Endothelial cell of umbilical vein (primary cell): ENCODE measurements around the gene CSK. TPM values are rescaled to one million over a fixed set of nuclear protein-coding genes. Genes with fewer than 3 reads are reported as not detected.

ENCODE experiments used
- BruUV-seq: library from RNA; stranded (reverse); fragments of 400-500 nt; replicated peaks from 2 replicates; lab custom pipeline; 2021; lab: Mats Ljungman, UMichigan
- CTCF ChIA-PET: fragments of 300-600, 350-600 bp; sonication (Branson Sonifier 250); formaldehyde crosslinking; loops from one replicate; lab custom pipeline; 2021; ENCODE audit warnings: antibody characterized with exemption, inconsistent platforms; lab: Charles Lee
- POLR2A ChIA-PET: fragments of 300-600, 350-600 bp; sonication (Branson Sonifier 250); formaldehyde crosslinking; loops from one replicate; lab custom pipeline; 2021; ENCODE audit warnings: antibody characterized with exemption, inconsistent platforms; lab: Charles Lee
- DNase-seq: peaks from one replicate; pipeline ENCODE4 v3.0.0-alpha.2; 2011; ENCODE audit warnings: low read depth, low spot score
- FAIRE-seq: peaks from 2 replicates; lab custom pipeline; 2011; peaks lifted over from hg19 to GRCh38; lab: Jason Lieb, UNC
- H2AFZ ChIP-seq: 2 replicates; pipeline ENCODE4 v1.6.0; 2012; ENCODE audit warnings: low read depth, low read length, control low read depth, inconsistent platforms
- H3K27ac ChIP-seq: 2 replicates; pipeline ENCODE4 v1.5.1; 2011; ENCODE audit warnings: low read depth, mild to moderate bottlenecking, control low read depth, low read length, moderate library complexity; ENCODE audit not compliant: insufficient read depth
- H3K27me3 ChIP-seq, 2 experiments: 2 replicates each; pipeline versions ENCODE4 v1.6.0 to v1.6.1; 2011; ENCODE audit warnings: low read length in 2 of 2, mixed read lengths in 1 of 2; ENCODE audit not compliant: control insufficient read depth in 2 of 2, insufficient read depth in 2 of 2
- H3K36me3 ChIP-seq, 2 experiments: 2 replicates in 1 of 2; 3 replicates in 1 of 2; pipeline ENCODE4 v1.5.1; 2011; ENCODE audit warnings: low read length in 2 of 2, mild to moderate bottlenecking in 1 of 2, moderate library complexity in 1 of 2; ENCODE audit not compliant: control insufficient read depth in 2 of 2, insufficient read depth in 2 of 2; ENCODE audit errors: extremely low read depth in 1 of 2
- H3K4me1 ChIP-seq: 3 replicates; pipeline ENCODE4 v1.5.1; 2011; ENCODE audit warnings: mild to moderate bottlenecking, low read length; ENCODE audit not compliant: control insufficient read depth, insufficient read depth; ENCODE audit errors: extremely low read depth
- H3K4me2 ChIP-seq: 2 replicates; pipeline ENCODE4 v1.6.1; 2011; ENCODE audit warnings: low read length, control low read depth, mixed read lengths; ENCODE audit not compliant: insufficient read depth
- H3K4me3 ChIP-seq, 3 experiments: fragments of 200-600 bp in 1 of 3; sonication (generic), shearing (Covaris generic) in 1 of 3; replicated peaks in 1 of 3; 2 replicates each; pipeline ENCODE4 v1.5.1; 2011 to 2016; ENCODE audit warnings: control low read depth in 3 of 3, low read length in 3 of 3, mild to moderate bottlenecking in 2 of 3, inconsistent platforms in 1 of 3, low read depth in 1 of 3, moderate library complexity in 1 of 3; ENCODE audit not compliant: insufficient read depth in 1 of 3
- H3K79me2 ChIP-seq: 2 replicates; pipeline ENCODE4 v1.6.0; 2012; ENCODE audit warnings: low read length, inconsistent platforms; ENCODE audit not compliant: control insufficient read depth, insufficient read depth
- H3K9ac ChIP-seq: replicated peaks from 2 replicates; pipeline ENCODE3; 2011; ENCODE audit warnings: low read length, control low read depth; ENCODE audit not compliant: insufficient read depth; ENCODE audit errors: extremely low read depth
- H3K9me1 ChIP-seq: replicated peaks from 3 replicates; pipeline ENCODE4 v1.6.0; 2011; ENCODE audit warnings: mild to moderate bottlenecking, low read length; ENCODE audit not compliant: control insufficient read depth, insufficient read depth; ENCODE audit errors: extremely low read depth
- H3K9me3 ChIP-seq: replicated peaks from 2 replicates; pipeline ENCODE4 v1.5.1; 2012; ENCODE audit warnings: low read length, inconsistent platforms; ENCODE audit not compliant: control insufficient read depth, insufficient read depth
- H4K20me1 ChIP-seq: replicated peaks from 2 replicates; pipeline ENCODE3; 2011; ENCODE audit warnings: mild to moderate bottlenecking, low read length; ENCODE audit not compliant: control insufficient read depth, insufficient read depth; ENCODE audit errors: extremely low read depth
- EZH2 ChIP-seq: IDR thresholded peaks from 2 replicates; pipeline ENCODE4 v1.6.1; 2012; ENCODE audit warnings: borderline replicate concordance, low read depth, mild to moderate bottlenecking, moderate library complexity, low read length, inconsistent platforms; ENCODE audit not compliant: severe bottlenecking
- FOS ChIP-seq: IDR thresholded peaks from 2 replicates; pipeline ENCODE4 v1.6.1; 2011; ENCODE audit warnings: mild to moderate bottlenecking, low read length, moderate library complexity, borderline replicate concordance; ENCODE audit not compliant: insufficient read depth
- GATA2 ChIP-seq: IDR thresholded peaks from 2 replicates; pipeline ENCODE4 v1.7.0; 2011; ENCODE audit warnings: low read depth, mild to moderate bottlenecking, moderate library complexity, mixed read lengths, low read length; ENCODE audit not compliant: insufficient read length, insufficient read depth
- JUN ChIP-seq: IDR thresholded peaks from 2 replicates; pipeline ENCODE4 v1.6.1; 2011; ENCODE audit warnings: borderline replicate concordance, low read depth; ENCODE audit not compliant: insufficient read length, insufficient read depth
- MYC ChIP-seq: IDR thresholded peaks from one replicate; pipeline ENCODE4 v1.6.1; 2011; ENCODE audit warnings: mild to moderate bottlenecking, low read depth, low read length
- POLR2A ChIP-seq: IDR thresholded peaks from 2 replicates; pipeline ENCODE4 v1.6.1; 2012; ENCODE audit warnings: low read depth, mild to moderate bottlenecking, control low read depth, low read length
- POLR2AphosphoS5 ChIP-seq: IDR thresholded peaks from 2 replicates; pipeline ENCODE4 v1.6.1; 2012; ENCODE audit warnings: low read depth, mild to moderate bottlenecking, control low read depth, low read length, moderate library complexity; ENCODE audit not compliant: insufficient read depth
- dilution Hi-C: fragments of 300-500 bp; cut with MboI; formaldehyde crosslinking; loops from one replicate; pipeline ENCODE4 v1.15.0; 2019; ENCODE audit warnings: low sequenced_read_pairs; ENCODE audit not compliant: extremely low pct_ligation_motif_present
- intact Hi-C: fragments of 100-400 bp; cut with micrococcal nuclease; formaldehyde crosslinking; loops from one replicate; pipeline ENCODE4 v1.10.0; 2022
- polyA plus RNA-seq, 4 experiments: library from polyadenylated mRNA; depleted of rRNA in 3 of 4; stranded (reverse) in 3 of 4; unstranded in 1 of 4; fragments of >200 nt; gene quantifications; 2 replicates each; pipeline versions ENCODE4 v1.2.1 to v1.2.3, GENCODE V29; 2011 to 2012; ENCODE audit warnings: missing spikeins in 1 of 4
- total RNA-seq: library from RNA; stranded (reverse); gene quantifications from 2 replicates; pipeline ENCODE4 v1.2.3, GENCODE V29; 2021
- TF ChIP-seq, protein P1 (sequence below), 2 donors: IDR thresholded peaks; 1 replicate in 1 of 2; 2 replicates in 1 of 2; pipeline ENCODE4 v1.5.1; 2011; ENCODE audit warnings: low read length in 2 of 2, mild to moderate bottlenecking in 2 of 2, moderate library complexity in 2 of 2, control low read depth in 1 of 2, inconsistent platforms in 1 of 2, low read depth in 1 of 2; ENCODE audit not compliant: insufficient read depth in 1 of 2; ENCODE audit errors: extremely low read depth in 1 of 2
- TF ChIP-seq, protein P2 (sequence below): IDR thresholded peaks from 2 replicates; pipeline ENCODE4 v1.6.1; 2011; ENCODE audit not compliant: insufficient read depth, insufficient read length

The CSK gene
- total and polyA plus RNA-seq, 2 donors (not counting 3 experiments of a cell fraction or from before 2014, with no cell fraction given) = 41.2 to 104 TPM

DNA sequence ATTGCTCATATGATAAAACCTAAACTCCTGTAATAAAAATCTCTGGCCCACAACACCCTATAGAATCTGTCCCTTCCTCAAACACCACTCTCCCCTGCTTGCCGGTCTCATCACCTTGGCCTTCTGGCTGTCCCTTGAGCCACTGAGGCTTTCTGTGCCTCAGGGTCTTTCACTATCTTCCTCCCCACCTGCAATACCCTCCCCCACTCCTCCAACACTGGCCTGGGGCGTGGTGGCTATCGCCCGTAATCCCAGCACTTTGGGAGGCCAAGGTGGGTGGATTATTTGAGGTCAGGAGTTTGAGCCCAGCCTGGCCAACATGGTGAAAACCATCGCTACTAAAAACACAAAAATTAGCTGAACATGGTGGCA lies 3.3 kb upstream of the CSK start:
- DNase-seq (no peak), FAIRE-seq (no peak)
- no peak for TF ChIP-seq JUN
- no peak for TF ChIP-seq POLR2AphosphoS5
- no peak for TF ChIP-seq EZH2
- TF ChIP-seq GATA2 = no peak
- TF ChIP-seq, protein P1, sequence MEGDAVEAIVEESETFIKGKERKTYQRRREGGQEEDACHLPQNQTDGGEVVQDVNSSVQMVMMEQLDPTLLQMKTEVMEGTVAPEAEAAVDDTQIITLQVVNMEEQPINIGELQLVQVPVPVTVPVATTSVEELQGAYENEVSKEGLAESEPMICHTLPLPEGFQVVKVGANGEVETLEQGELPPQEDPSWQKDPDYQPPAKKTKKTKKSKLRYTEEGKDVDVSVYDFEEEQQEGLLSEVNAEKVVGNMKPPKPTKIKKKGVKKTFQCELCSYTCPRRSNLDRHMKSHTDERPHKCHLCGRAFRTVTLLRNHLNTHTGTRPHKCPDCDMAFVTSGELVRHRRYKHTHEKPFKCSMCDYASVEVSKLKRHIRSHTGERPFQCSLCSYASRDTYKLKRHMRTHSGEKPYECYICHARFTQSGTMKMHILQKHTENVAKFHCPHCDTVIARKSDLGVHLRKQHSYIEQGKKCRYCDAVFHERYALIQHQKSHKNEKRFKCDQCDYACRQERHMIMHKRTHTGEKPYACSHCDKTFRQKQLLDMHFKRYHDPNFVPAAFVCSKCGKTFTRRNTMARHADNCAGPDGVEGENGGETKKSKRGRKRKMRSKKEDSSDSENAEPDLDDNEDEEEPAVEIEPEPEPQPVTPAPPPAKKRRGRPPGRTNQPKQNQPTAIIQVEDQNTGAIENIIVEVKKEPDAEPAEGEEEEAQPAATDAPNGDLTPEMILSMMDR (IDR thresholded peaks at IDR 0.05; ENCODE audit: extremely low read depth in 1 of 2, insufficient read depth in 1 of 2, low read depth in 1 of 2, low read length in 2 of 2) = no peak
- TF ChIP-seq, protein P2, sequence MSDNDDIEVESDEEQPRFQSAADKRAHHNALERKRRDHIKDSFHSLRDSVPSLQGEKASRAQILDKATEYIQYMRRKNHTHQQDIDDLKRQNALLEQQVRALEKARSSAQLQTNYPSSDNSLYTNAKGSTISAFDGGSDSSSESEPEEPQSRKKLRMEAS = no peak
- no peak for TF ChIP-seq MYC
- TF ChIP-seq POLR2A = no peak
- no peak for TF ChIP-seq FOS
- POLR2A ChIA-PET = interaction anchor here (0.7 kb wide), 1 partner anchor 62 kb away, joined by 4 read pairs; no protein-coding TSS in a partner anchor
- no peaks in the 10 kb centered on the region for H4K20me1 ChIP-seq
- no peak overlapping the region for H3K9ac ChIP-seq
- H3K27ac ChIP-seq = no peak overlapping the region
- intact Hi-C loops = loop anchor here (10.0 kb wide), 1 partner anchor 426 kb away; the partner anchor contains the start of gene C15orf39
- CTCF ChIA-PET = interaction anchor here (0.9 to 8.3 kb wide), 6 partner anchors 9 to 172 kb away, joined by 3 to 98 read pairs (median 9); no protein-coding TSS in a partner anchor
- H3K9me3 ChIP-seq = no peaks in the 10 kb centered on the region
- H3K4me1 ChIP-seq = peaks cover 34% of the 10 kb centered on the region
- H3K27me3 ChIP-seq = no peaks in the 10 kb centered on the region
- H3K36me3 ChIP-seq = no peaks in the 10 kb centered on the region
- H3K4me3 ChIP-seq = no peak overlapping the region
- dilution Hi-C loops = no loop called here
- no TSS peak for BruUV-seq
- H3K4me2 ChIP-seq = no peak overlapping the region
- H3K9me1 ChIP-seq = no peaks in the 10 kb centered on the region
- peaks cover 13% of the 10 kb centered on the region for H3K79me2 ChIP-seq
- H2AFZ ChIP-seq = no peak overlapping the region
